Esophagus squamous epithelium (tissue), 5 donors: ENCODE data around the gene TIMP3. TPM values are rescaled to one million over a fixed set of nuclear protein-coding genes. Genes with fewer than 3 reads are reported as not detected.

Experiments
- DNase-seq: peaks from one replicate; lab custom pipeline; 2025; lab: John Stamatoyannopoulos, UW
- H3K27ac ChIP-seq, 4 donors: fragments of 200-600 bp; sonication (generic); one replicate each; pipeline ENCODE4 v1.5.1; 2016 to 2019; ENCODE audit warnings: mild to moderate bottlenecking in 1 of 4
- H3K27me3 ChIP-seq, 4 donors: fragments of 200-600 bp; sonication (generic); 1 replicate in 3 of 4; 2 replicates in 1 of 4; pipeline versions ENCODE4 v1.5.1 to v1.6.0; 2017 to 2021; ENCODE audit warnings: antibody characterized with exemption in 1 of 4
- H3K36me3 ChIP-seq, 3 donors: fragments of 200-600 bp; sonication (generic); one replicate each; pipeline ENCODE4 v1.5.1; 2016 to 2019
- H3K4me1 ChIP-seq, 3 donors: fragments of 200-600 bp; sonication (generic); one replicate each; pipeline ENCODE4 v1.5.1; 2017 to 2019
- H3K4me3 ChIP-seq, 4 donors: fragments of 200-600 bp; sonication (generic); 1 replicate in 3 of 4; 2 replicates in 1 of 4; pipeline ENCODE4 v1.5.1; 2016 to 2019; ENCODE audit warnings: mild to moderate bottlenecking in 2 of 4, moderate library complexity in 1 of 4
- H3K9me3 ChIP-seq, 3 donors: fragments of 200-600 bp; sonication (generic); one replicate each; pipeline ENCODE4 v1.5.1; 2016 to 2019
- CTCF ChIP-seq, 6 experiments: fragments of 450-650 bp in 4 of 6; fragments of 200-600 bp in 2 of 6; sonication (generic) in 2 of 6; IDR thresholded peaks; one replicate each; pipeline ENCODE4 v1.5.1; 2016 to 2019; ENCODE audit warnings: antibody characterized with exemption in 6 of 6, mild to moderate bottlenecking in 4 of 6, moderate library complexity in 4 of 6
- POLR2A ChIP-seq, 4 donors: fragments of 450-650 bp; IDR thresholded peaks; one replicate each; pipeline ENCODE4 v1.6.1; 2017; ENCODE audit warnings: antibody characterized with exemption in 4 of 4, mild to moderate bottlenecking in 4 of 4, moderate library complexity in 3 of 4
- WGBS, 2 donors: methylation state at CpG; one replicate each; pipeline ENCODE4 v1.1.5; 2018; 5-methylcytosine and 5-hydroxymethylcytosine counted together
- intact Hi-C: fragments of 100-400 bp; cut with DNase I; formaldehyde crosslinking; loops from one replicate; pipeline ENCODE4 v1.15.0; 2022
- total RNA-seq, 4 donors: library from RNA; depleted of rRNA; stranded (reverse); fragments of >200 nt; gene quantifications; one replicate each; pipeline ENCODE4 v1.1.0, GENCODE V29; 2016
- donor health status: DM: yes; HTN: yes; CAD: no.

TIMP3 gene
- total RNA-seq, 4 donors from 2014 or later, result 15.3 to 306 (median 54.2) TPM

GRCh38 chr22:32776397-32776796 is 25.1 kb upstream of the TIMP3 start:
- Histone ChIP-seq H3K36me3 (no peaks in the 10 kb centered on the region), H3K9me3 (no peaks in the 10 kb centered on the region), H3K27me3 (no peaks in the 10 kb centered on the region), H3K27ac (no peak overlapping the region), H3K4me1 (peaks cover 0 to 5% (median 0%) of the 10 kb centered on the region in 3 donors), H3K4me3 (no peak overlapping the region)
- DNase-seq, result no peak
- TF ChIP-seq CTCF (IDR thresholded peaks at IDR 0.05) (no peak), POLR2A (IDR thresholded peaks at IDR 0.05) (no peak)
- intact Hi-C loops, result no loop called here
- 52 to 73% methylated on average over 2 to 3 of the region's 4 CpGs for WGBS, 2 donors

GRCh38 chr22:32776802-32777201 is 24.7 kb upstream of the TIMP3 start:
- peaks cover 0 to 5% (median 0%) of the 10 kb centered on the region in 3 donors for H3K4me1 ChIP-seq
- H3K27ac ChIP-seq, result no peak overlapping the region
- WGBS, 2 donors, result 61 to 63% methylated on average over 6 of the region's 7 CpGs
- no peaks in the 10 kb centered on the region for H3K9me3 ChIP-seq
- H3K4me3 ChIP-seq, result no peak overlapping the region
- intact Hi-C loops, result no loop called here
- H3K27me3 ChIP-seq, result no peaks in the 10 kb centered on the region
- TF ChIP-seq POLR2A (IDR thresholded peaks at IDR 0.05) (no peak), CTCF (IDR thresholded peaks at IDR 0.05) (no peak)
- no peaks in the 10 kb centered on the region for H3K36me3 ChIP-seq
- DNase-seq, result no peak

- no peak for TF ChIP-seq POLR2A (IDR thresholded peaks at IDR 0.05)
- TF ChIP-seq CTCF (IDR thresholded peaks at IDR 0.05), result no peak
- Histone ChIP-seq H3K27ac (no peak overlapping the region), H3K27me3 (no peaks in the 10 kb centered on the region), H3K4me3 (no peak overlapping the region), H3K9me3 (no peaks in the 10 kb centered on the region), H3K36me3 (no peaks in the 10 kb centered on the region), H3K4me1 (peaks cover 0 to 5% (median 0%) of the 10 kb centered on the region in 3 donors)
- 68 to 80% methylated on average over 4 of the region's 4 CpGs for WGBS, 2 donors
- no peak for DNase-seq
- intact Hi-C loops, result no loop called here
Measured at GRCh38 chr22:32777987-32778386, 23.5 kb upstream of the TIMP3 start.

- H3K27me3 ChIP-seq, result no peaks in the 10 kb centered on the region
- 80 to 94% methylated on average over 2 of the region's 2 CpGs for WGBS, 2 donors
- H3K27ac ChIP-seq, result peak overlapping the region in 2 of 4 donors; percentile 25 to 45
Measured at GRCh38 chr22:32780726-32781310, 20.7 kb upstream of the TIMP3 start.

GRCh38 chr22:32781695-32782094 is 19.8 kb upstream of the TIMP3 start:
- WGBS, 2 donors, result 75 to 85% methylated on average over 1 of the region's 1 CpG
- DNase-seq, result no peak
- peak overlapping the region in 2 of 4 donors; percentile 42 to 45 for H3K27ac ChIP-seq

More at GRCh38 chr22:32780726-32781310, 20.7 kb upstream of the TIMP3 start:
- intact Hi-C loops, result no loop called here
- H3K36me3 ChIP-seq, result no peaks in the 10 kb centered on the region
- H3K9me3 ChIP-seq, result no peaks in the 10 kb centered on the region
- no peak for DNase-seq
- no peak overlapping the region for H3K4me3 ChIP-seq
- peaks cover 0 to 5% (median 0%) of the 10 kb centered on the region in 3 donors for H3K4me1 ChIP-seq
- no peak for TF ChIP-seq POLR2A (IDR thresholded peaks at IDR 0.05)

More at GRCh38 chr22:32781695-32782094, 19.8 kb upstream of the TIMP3 start:
- Histone ChIP-seq H3K4me1 (peaks cover 0 to 5% (median 0%) of the 10 kb centered on the region in 3 donors), H3K4me3 (no peak overlapping the region), H3K27me3 (no peaks in the 10 kb centered on the region), H3K36me3 (no peaks in the 10 kb centered on the region), H3K9me3 (no peaks in the 10 kb centered on the region)
- intact Hi-C loops, result no loop called here
- TF ChIP-seq CTCF (IDR thresholded peaks at IDR 0.05) (no peak), POLR2A (IDR thresholded peaks at IDR 0.05) (no peak)
